ENCODE measurements around the gene CNPY2.
A peak's percentile ranks its signal among the peaks of the same experiment; 100 is the strongest.
"Not testable (repeated sequence)": the region's sequence is repeated elsewhere in the genome, so short reads cannot be mapped to it uniquely, and the experiment has no call there.

Gene CNPY2

DNA sequence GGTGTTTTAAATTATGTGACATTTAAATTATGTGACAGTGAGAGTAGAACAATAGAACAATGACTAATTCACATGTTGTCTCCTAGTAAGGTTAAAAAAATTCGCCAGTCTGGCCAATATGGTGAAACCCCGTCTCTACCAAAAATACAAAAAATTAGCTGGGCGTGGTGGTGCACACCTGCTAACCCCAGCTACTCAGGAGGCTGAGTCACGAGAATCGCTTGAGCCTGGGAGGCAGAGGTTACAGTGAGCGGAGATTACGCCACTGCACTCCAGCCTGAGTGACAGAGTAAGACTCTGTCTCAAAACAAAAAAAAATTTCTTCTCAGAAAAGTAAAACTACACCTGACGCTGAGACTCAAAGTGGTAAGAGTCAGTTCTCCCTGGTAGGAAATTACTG lies 18.4 kb downstream of the CNPY2 start:
- DNase-seq: no peak

DNA sequence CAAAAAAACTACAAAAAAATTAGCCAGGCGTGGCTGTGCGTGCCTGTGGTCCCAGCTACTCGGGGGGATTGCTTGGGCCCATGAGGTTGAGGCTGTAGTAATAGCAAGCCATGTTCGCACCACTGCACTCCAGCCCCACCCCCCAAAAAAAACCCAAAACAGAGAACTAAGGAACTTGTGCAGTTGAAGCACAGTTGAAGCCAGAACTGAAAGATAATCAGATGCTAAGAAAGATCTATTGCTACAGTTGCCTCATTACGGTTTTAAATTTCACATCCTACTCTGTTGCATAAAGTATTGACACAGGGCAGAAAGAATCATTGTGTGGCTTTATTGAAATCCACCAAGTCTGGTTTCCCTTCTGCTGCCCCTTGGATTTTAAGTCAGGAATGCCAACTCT lies 19.5 kb downstream of the CNPY2 start:
- no peak for DNase-seq

DNA sequence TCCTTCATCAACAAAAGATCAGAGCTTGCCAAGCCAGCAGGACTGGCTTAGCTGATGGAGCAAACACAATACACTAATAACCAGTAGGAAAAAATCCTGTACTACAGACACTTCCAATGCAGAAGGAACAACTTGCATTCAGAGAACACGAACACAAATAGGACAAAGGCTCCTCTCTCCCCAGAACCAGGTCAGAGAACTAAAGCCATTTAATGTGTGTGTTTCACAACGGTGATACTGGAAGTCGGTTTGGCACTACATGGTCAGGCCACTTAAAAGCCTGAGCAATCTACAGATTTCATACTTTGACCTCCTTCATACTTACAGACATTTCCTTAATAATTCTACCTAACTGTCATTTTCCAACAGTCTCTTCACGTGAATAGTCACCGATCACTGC lies 22.0 kb downstream of the CNPY2 start:
- no peak for DNase-seq

DNA sequence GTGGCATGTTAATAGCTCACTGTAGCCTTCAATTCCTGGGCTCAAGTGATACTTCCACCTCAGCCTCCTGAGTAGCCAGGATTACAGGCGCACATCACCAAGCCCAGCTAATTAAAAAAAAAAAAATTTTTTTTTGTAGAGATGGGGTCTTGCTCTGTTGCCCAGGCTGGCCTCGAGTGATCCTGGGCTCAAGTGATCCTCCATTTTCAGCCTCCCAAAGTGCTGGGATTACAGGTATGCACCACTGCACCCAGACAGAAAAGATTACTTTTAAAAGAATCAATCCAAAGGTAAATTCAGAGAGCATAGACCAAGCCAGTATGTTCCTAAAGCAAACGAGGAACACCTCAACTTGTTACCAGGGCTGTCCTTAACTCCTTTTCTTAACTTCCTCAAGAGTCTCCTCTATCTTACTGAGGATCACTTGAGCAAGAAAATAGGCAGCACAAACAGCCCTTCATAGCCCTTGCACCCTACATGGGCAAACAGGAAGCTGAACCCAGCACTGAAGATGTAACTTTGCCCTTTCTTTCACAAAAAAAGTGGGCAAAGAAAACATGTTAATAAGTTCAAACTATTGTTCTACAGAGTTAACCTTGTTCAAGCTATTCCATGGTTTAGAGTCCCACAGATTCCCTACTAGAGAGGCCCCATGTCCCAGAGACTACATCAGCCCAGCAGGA lies 26.9 kb downstream of the CNPY2 start:
- DNase-seq: no peak

DNA sequence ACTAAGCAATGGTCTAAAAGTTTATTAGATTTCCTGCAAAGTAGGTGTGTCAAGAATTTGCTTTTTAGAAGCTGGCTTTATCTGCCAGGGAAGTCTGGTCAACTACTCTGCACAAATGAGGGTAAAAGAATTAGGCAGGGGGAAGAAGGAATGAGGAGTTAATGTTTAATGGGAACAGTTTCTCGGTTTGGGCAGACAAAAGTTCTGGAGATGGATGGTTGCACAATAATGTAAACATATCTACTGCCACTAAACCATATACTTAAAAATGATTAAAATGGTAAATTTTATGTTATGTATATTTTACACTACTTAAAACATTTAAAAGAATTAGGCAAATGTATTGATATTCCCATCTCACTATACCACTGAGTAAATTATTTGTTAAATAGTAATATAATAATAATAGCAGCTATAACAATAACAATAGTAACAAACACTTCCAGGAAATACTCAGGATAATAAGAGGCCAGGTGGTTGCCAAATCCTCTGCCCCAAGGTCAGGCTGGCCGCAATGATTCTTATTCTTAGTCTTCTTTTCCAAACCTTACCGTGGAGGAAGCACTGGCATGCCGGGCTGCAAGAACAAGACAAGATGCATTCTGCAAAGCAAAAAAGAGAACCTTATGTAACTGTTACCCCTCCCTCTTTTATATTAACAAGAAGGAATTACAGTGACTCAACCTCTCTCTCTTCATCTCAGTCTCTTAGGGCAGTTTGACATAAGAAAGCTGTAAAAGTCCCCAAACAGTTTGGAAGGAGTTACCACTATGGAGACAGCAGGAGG lies 29.6 kb downstream of the CNPY2 start:
- DNase-seq: no peak

DNA sequence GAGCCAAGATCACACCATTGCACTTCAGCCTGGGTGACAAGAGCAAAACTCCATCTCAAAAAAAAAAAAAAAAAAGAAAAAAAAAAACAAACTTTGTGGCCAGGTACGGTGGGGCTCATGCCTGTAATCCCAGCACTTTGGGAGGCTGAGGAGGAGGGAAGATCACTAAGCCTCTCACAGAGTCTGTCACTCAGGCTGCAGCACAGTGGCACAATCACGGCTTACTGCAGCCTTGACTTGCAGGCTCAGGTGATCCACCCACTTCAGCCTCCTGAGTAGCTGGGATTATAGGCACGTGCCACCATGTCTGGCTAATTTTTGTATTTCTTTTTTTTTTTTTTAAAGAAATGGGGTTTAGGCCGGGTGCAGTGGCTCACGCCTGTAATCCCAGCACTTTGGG lies 31.5 kb downstream of the CNPY2 start:
- not testable (repeated sequence) for DNase-seq

DNA sequence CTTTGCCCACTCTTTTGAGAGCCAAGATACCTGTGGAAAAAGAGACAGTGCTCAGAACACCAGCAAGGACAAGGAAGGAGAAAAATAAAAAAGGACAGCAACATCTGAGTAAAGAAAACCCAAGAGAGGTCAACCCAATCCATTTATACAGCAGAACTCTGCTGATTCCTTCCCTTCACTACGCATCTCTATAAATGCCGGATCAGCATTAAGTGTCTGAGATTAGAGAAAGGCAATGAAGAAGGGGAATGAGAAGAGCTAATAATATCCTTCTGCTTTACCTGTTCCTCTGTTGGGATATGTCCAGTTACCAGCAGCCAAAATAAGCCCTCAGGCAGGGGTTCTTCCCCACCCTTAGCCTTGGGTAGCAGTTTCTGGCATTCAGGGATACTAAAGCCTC lies 33.2 kb downstream of the CNPY2 start:
- no peak for DNase-seq

DNA sequence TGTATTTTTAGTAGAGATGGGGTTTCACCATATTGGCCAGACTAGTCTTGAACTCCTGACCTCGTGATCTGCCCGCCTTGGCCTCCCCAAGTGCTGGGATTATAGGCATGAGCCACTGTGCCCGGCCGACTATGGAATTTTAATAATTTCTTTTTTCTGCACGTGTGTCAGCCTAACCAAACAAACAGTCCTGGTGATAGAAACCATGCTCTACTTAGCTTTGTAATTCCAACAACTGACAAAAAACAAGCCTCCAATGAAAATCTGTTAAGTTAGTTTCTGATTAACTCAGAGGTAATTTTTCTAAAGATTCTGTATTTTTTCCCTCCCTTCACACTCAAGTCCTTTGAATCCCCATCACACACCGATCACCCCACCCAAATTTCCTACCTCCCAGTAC lies 33.8 kb downstream of the CNPY2 start:
- no peak for DNase-seq

DNA sequence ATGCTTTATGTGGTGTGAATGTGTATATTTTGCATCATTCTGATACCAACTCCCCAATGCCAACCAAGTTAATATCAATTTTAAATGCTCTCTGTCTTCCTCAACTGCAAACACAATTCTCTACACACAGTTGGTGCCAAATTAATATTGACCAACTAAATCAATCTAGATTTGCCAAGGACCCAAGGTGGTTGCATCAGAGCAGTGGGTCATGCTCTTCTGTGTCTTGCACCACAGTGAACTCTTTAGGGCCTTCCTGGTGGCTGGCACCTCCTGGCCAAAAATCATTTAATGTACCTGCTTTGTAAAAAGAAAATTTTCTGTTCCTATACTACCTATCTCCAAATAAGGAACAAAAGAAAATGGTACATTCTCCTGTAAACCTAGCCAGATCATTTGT lies 34.9 kb downstream of the CNPY2 start:
- DNase-seq: no peak

DNA sequence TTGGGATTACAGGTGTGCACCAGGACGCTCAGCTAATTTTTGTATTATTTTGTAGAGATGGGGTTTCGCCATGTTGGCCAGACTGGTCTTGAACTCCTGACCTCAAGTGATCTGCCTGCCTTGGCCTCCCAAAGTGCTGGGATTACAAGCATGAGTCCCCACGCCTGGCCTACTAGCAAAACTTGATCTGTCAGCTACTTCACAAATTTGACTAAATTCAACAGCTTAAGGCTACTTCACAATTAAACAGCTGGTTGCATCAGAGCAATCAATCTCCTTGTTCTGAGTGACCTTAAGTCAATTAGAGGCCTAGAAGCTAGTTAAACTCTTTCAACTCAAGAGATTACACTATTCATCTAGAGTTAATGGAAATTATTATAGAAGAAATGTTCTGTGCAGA lies 36.9 kb downstream of the CNPY2 start:
- no peak for DNase-seq

DNA sequence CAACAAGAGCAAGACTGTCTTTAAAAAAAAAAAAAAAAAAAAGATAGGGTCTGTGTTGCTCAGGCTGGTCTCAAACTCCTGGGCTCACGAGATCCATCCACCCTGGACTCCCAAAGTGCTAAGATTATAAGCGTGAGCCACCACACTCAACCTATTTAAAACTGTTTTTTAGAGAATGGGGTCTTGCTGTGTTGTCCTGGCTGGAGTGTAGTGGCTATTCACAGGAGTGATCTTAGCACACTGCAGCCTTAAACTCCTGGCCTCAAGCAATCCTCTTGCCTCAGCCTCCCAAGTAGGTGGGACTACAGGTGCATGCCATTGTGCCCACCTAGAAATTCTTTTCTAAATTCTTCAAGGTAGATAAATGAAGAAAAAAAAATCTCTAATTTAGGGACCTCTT lies 41.5 kb downstream of the CNPY2 start:
- DNase-seq: no peak

DNA sequence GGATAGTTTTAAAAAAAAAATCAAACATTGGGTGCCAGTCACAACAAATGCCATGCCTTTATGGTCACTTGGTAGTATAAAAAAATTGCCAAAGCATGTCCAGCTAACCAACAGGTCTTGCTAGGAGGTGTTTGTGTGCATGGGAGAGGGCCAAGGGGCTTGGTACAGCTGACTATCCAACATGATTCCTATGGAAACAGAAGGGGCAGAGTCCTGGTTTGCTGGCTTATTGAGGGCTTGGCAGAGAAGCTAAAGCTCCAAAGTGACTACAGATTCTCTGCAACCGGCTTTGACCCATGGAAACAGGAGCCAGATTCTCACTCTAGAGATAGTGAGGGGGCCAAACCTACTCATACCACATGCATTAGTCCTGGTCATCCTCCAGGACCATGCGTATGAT lies 43.3 kb downstream of the CNPY2 start:
- not testable (repeated sequence) for DNase-seq

DNA sequence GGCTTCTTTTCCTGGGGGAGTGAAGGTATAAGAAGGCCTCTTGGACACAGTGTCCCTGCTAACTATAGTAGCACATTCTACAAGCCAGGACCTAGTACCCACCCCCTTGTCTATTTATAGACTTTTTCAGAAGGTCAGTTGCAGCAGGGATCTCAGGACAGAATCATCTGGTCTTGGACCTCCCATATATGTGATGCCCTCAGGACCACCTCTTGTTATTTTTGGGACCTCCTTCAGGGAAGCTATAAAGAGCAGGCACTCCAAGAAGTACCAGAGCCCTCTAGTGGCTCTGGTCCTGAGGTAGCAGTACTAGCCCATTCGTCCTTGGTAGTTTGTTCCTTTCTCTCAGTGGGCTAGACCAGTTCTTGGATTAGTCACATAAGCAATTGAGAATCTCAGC lies 44.8 kb downstream of the CNPY2 start:
- no peak for DNase-seq

DNA sequence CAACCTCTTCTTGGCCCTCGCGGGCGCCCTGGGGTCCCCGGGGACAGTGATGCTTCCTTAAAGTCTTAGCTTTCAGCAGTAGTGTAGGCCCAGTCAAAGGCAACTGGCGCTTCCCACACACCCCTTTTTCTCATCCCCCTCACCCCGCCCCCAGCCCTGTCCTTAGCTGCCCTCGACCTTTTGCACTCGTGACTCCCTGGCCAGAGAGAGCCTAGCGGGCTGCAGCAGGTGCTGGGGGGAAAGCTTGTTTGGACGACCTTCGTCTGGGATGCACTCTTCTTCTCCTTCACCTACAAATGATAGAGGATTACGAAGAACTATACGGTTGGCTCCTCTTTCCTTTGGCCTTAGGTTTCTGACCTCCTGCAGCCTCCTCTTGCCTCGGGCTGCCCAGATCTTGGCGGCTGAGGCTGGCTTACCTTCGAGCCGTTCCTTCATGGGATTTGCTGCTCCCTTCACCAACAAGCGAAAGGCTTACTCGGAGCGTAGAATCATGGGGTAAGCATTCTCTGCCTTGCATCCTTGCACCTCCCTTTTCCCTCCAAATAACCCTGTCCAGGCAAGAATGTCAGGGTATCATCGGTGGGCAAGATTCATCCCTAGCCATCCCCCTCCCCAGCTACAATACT lies 48.2 kb downstream of the CNPY2 start:
- DNase-seq: no peak

DNA sequence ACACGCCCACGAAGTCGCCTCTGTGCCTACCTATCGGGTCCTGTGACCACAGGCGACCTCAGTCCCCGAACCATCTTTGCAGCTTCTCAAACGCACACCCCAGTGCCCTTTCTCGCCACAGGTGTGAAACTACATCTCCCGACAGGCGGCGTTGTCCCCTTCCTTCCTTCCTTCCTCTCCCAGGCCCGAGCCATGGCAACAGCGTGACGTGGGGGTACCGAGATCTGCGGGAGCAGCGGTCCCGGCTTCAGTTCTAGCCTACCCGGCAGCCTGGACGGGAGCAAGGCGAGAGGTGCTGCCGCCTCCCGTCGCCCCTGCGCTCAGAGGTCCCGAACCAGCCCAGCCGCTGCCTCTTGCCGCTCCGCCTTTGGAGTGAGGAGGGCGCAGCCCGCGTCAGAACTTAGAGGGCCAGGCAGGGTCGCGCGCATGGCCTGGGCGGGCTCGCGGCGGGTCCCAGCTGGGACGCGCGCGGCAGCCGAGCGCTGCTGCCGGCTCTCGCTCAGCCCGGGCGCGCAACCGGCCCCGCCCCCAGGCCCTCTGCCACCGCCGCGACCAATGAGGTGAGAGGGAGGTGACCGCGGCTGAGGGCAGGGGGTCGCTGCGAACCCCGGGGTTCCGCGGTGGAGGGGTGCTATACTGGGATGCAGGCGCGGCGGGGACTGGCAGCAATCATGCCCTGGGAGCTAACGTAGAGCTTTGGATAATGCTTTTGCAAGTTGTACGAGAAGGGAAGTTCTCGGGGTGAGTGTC lies 48.9 kb downstream of the CNPY2 start, which contains the start of gene COQ10A:
TSS of gene COQ10A (plus strand) at position 250 of the 750 bp plus-strand sequence. CDS start at position 427, 177 bp downstream.
- peak; percentile 95 for DNase-seq

DNA sequence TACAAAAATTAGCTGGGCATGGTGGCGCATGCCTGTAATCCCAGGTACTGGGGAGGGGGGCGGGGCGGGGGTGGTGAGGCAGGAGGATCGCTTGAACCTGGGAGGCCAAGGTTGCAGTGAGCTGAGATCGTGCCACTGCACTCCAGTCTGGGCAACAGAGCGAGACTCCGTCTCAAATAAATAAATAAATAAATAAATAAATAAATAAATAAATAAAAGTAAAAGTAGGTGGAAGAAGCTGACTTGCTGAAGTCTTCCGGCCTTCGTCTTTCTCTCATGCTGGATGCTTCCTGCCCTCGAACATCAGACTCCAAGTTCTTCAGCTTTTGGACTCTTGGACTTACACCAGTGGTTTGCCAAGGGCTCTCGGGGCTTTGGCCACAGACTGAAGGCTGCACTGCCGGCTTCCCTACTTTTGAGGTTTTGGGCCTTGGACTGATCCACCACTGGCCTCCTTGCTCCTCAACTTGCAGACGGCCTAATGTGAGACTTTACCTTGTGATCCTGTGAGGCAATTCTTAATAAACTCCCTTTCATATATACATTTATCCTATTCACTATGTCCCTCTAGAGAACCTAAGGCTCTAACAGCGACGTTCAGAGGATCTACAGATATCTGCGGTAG lies 49.6 kb downstream of the CNPY2 start:
- not testable (repeated sequence) for DNase-seq

DNA sequence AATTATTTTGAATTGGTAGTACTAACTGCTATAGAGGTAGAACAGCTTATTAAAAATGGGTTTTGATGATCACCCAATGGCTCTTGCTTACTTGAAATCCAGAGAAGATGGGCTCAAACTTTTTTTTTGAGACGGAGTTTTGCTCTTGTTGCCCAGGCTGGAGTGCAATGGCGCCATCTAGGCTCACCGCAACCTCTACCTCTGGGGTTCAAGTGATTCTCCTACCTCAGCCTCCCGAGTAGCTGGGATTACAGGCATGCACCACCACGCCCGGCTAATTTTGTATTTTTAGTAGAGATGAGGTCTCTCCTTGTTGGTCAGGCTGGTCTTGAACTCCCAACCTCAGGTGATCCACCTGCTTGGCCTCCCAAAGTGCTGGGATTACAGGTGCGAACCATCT lies 52.8 kb downstream of the CNPY2 start:
- DNase-seq: not testable (repeated sequence)

DNA sequence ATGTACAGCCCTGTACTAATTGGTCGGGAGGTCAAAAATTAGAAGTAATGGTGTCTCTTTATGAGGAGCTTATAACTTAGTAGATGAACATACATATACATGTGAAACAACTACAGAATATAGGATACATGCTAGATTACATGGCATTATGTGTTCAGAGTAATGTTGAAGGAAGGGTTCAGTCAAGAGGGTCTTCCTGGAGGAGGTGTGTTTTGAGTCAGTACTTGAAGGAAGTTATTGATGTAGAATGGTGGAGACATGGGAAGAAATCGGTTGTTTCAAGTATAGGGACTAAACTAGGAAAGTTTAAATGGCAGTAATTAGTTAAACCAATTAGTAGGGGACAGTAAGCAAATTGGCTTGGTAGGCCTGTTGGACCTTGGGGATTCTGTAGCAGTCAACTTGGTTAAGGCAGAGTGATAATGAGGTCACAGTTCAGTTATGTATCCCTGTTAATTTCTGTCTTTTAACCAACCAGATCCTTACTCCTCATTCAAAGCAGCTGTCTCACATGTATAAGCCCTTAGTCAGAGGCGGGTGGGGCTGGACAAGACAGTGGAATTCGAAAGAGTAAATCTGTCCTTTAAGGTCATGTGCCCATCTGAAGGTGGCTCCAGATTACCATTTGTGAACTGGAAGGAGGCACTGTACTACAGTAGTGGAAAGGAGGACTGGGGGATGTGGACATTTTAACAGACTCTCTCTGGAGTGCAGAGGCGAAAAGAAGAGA lies 54.1 kb downstream of the CNPY2 start:
- DNase-seq: no peak

DNA sequence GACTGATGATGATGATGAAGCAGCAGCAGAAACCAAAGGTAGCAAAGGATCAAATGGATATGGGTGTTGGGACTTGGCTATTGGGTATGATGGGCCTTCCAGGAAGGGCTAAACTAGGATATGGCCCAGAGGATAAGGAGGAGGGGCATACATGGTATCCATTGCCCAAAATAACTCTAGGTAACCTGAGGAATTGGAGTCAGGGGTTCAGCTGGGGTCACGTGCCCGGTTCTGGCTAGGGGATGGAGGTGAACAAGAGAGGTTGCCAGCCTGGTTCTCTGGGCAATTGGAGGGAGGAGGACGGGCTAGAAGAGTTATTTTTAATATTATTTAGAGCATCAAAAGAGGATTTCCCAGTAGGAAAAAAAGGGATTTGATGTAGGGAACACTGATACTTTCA lies 54.9 kb downstream of the CNPY2 start:
- DNase-seq: no peak

DNA sequence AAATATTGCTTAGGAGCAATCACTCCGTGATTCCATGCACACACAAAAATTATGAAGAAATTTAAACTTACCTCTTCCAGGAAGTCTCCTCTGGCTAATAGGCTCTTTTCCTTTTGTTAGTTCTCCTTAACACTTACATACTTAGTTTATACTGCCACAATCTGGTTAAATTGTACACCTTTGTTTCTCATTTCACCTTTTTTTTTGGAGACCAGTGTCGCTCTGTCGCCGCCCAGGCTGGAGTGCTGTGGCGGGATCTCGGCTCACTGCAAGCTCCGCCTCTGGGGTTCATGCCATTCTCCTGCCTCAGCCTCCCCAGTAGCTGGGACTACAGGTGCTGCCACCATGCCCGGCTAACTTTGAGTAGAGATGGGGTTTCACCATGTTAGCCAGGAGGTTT lies 55.4 kb downstream of the CNPY2 start:
- DNase-seq: no peak
